Neuron (in vitro differentiated cells): Measurements from ENCODE around the gene HRH2.

Experiments used
- H2AFZ ChIP-seq: one replicate; pipeline ENCODE4 v1.6.1; 2013; ENCODE audit warnings: low read depth, mild to moderate bottlenecking, inconsistent platforms, low read length, moderate library complexity
- H3K27me3 ChIP-seq: one replicate; pipeline ENCODE4 v1.6.1; 2013; ENCODE audit warnings: low read length; ENCODE audit not compliant: insufficient read depth
- H3K36me3 ChIP-seq: one replicate; pipeline ENCODE4 v1.6.1; 2013; ENCODE audit warnings: low read length; ENCODE audit not compliant: insufficient read depth
- H3K4me1 ChIP-seq: one replicate; pipeline ENCODE4 v1.6.1; 2013; ENCODE audit warnings: low read length; ENCODE audit not compliant: insufficient read depth
- H3K4me3 ChIP-seq: 2 replicates; pipeline ENCODE4 v1.5.1; 2013; ENCODE audit warnings: mild to moderate bottlenecking, low read length, moderate library complexity
- H3K9me3 ChIP-seq: one replicate; pipeline ENCODE4 v1.6.1; 2013; ENCODE audit warnings: low read length

Gene HRH2

DNA sequence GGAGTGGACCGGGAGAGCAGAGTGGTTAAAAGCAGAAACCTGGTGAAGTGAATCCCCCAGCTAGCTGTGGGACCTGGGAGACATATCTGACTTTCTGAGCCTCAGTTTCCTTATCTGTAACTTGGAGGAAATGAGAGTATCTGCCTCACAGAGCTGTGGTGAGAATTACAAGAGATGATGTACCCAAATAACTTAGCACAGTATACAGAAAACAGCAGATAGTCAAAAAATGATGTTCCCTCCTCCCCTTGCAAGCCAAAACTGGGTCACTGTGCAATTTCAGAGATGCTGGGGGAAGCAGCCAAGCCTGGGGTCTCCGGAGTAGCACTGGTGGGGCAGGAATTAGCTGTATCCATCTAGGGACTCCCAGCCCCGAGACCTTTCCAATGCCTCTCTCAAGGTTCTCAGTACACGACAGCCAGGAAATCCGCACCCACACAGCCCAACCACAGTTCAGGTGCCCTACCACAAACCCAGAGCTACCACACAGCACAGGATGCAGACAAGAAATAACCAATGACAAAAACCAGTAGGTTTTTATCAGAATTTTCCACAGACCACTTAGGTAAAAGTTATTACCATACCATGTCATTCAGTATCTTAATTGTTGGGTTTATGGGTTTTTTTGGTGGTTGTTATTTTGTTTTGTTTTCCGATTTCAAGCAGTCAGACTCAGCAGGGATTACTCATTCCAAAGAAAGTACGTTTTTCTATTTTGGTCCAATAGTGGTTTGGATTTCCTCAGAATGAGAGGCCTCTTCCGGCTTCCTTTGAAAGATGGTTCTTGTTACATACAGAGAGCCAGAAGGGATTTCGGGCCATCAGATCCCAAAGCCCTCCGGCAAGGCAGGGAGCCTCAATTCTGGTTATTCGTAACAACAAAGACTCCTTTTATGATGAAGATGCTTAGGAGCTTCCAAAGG lies 4.9 kb upstream of the HRH2 start:
- Histone ChIP-seq H2AFZ (no peak overlapping the region), H3K36me3 (no peaks in the 10 kb centered on the region), H3K27me3 (peaks cover 26% of the 10 kb centered on the region), H3K4me1 (no peaks in the 10 kb centered on the region), H3K9me3 (peaks cover 3% of the 10 kb centered on the region), H3K4me3 (no peak overlapping the region)

DNA sequence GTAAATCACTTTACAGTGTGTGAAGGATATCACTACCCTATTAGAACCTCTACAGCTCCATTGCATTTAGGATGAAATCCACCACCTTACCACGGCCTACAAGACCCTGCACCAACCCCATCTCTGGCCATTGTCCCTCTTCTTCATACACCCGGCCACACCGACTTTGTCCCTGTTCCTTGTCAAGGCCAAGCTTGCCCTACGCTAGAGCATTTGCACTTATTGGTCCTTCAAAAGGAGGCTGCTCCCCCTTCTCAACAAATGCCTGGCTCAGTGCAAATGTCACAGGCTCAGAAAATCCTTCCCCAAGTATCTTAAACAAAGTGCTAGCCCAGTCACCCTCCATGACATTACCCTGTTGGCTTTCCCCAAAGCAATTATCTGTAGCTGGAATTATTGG lies 4.1 kb upstream of the HRH2 start:
- peaks cover 3% of the 10 kb centered on the region for H3K9me3 ChIP-seq
- H2AFZ ChIP-seq = no peak overlapping the region
- no peaks in the 10 kb centered on the region for H3K36me3 ChIP-seq
- H3K4me3 ChIP-seq = no peak overlapping the region
- H3K27me3 ChIP-seq = peaks cover 34% of the 10 kb centered on the region
- no peaks in the 10 kb centered on the region for H3K4me1 ChIP-seq

DNA sequence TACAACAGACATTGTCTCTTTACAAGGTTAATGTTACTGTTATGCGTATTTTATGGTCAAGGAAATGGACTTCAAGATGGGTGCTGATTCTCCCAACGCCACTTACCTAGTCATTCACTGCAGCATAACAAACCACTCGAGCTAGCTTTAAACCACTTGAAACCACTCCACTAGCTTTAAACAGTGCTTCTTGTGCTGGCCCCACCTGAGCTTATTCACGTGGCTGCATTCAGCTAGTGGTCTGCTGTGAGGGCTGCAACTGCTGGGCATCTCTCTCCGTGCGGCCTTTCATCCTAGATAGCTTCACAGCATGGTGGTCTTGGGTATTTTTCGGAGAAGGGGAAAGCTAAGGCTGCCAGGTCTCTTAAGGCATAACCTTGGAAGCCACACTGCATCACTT lies 3.5 kb upstream of the HRH2 start:
- no peaks in the 10 kb centered on the region for H3K4me1 ChIP-seq
- H3K36me3 ChIP-seq = no peaks in the 10 kb centered on the region
- no peak overlapping the region for H3K4me3 ChIP-seq
- peaks cover 3% of the 10 kb centered on the region for H3K9me3 ChIP-seq
- H3K27me3 ChIP-seq = peaks cover 40% of the 10 kb centered on the region
- no peak overlapping the region for H2AFZ ChIP-seq

DNA sequence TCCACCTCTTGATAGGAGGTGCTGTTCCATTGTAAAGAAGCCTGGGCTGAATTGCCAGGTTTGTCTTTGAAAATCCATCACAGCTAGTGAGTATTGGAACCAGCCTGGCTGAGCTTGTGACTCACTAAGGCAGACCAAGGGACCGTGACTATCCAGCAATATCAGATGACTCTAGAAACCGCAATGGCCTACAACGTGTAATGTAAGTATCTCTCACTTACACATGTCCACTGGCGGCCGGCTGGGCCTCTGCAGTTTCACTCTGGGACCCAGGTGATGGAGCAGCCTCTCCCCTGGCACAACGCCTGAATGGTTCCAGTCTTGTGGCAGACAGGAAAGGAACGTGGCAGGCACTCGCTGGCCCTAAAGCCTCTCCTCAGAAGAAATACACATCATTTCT lies 3.1 kb upstream of the HRH2 start:
- no peaks in the 10 kb centered on the region for H3K4me1 ChIP-seq
- peaks cover 44% of the 10 kb centered on the region for H3K27me3 ChIP-seq
- H3K36me3 ChIP-seq = no peaks in the 10 kb centered on the region
- no peak overlapping the region for H2AFZ ChIP-seq
- no peak overlapping the region for H3K4me3 ChIP-seq
- peaks cover 2% of the 10 kb centered on the region for H3K9me3 ChIP-seq

DNA sequence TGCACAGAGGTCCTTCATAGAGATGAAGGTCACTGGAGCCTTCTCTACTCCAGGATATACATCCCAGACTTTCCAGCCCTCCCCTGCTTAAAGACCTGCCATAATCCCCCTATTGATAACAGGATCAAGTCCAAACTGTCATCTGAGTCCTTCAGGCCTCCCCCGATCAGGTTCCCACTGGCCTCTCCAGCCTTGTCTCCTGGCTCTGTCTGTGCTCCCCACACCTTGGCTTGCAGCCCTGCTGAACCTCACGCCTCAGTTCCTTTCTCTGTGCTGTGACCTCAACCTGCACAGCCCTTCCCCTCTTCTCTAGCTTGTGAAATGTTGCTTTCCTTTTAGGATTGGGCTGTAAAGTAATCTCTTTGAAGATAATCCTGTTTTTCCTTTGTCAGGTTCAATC lies 2.5 kb upstream of the HRH2 start:
- Histone ChIP-seq H3K4me3 (no peak overlapping the region), H3K36me3 (no peaks in the 10 kb centered on the region), H3K9me3 (no peaks in the 10 kb centered on the region), H3K4me1 (no peaks in the 10 kb centered on the region), H2AFZ (no peak overlapping the region), H3K27me3 (peaks cover 50% of the 10 kb centered on the region)

DNA sequence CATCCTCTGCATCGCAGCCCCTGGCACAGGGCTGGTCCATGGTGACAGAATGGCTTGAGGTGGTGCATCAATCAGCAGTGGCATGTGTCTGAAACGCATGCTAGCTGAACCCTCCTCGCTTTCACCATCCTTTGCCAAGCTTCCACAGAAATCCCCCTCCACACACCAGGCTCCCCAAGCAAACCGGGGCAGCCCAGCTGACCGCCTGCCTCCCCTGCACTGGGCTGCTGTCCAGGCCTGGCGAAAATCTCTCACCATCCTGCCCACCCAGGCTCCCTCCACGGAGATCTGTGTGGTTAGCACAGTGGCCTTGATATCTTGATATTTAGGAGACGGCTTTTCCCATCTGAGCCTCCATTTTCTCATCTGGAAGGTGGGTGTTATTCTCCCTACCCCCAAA lies 905 bp upstream of the HRH2 start:
- Histone ChIP-seq H3K9me3 (no peaks in the 10 kb centered on the region), H2AFZ (no peak overlapping the region), H3K36me3 (no peaks in the 10 kb centered on the region), H3K4me1 (no peaks in the 10 kb centered on the region), H3K27me3 (peaks cover 52% of the 10 kb centered on the region), H3K4me3 (no peak overlapping the region)

DNA sequence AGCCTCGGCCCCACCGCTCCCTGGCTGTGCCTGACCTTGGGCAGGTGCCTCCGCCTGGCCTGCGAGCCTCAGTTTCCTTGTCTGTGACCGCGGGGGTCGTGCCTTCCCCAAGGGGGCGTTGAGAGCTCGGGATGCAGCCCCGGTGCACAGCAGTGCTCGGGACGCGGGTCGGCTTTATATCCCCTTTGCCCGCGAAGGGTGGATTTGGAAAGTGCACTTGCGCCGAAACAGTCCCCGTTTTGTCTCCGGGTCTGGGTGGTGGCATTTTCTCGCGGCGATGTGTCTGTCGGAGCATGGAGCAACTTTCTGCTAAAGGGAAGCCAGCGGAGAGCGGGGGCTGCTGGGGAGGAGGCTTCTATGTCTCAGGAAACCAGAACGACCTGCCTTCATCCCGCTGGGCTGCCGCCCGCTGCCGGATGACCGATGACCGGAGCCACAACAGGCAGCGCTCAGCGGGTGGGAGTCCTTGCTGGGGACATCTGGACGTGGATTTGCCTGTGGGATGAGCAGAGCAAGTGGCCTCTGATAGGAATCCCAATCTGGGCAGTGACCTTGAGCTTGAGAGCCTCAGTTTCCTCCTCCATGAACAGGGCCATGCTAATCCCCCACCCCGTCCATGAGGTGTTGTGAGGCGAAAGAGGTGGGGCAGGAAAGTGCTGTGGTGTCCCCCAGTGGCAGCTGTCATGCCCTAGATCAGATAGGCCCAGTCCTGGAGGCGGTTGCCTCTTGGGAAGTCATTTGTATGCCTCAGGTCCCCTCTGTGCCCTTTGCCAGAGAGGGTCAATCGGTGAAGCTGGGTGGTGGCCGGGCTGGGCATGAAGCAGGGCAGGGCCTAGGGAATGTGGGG lies 651 bp downstream of the HRH2 start:
- Histone ChIP-seq H3K4me3 (peak overlapping the region; percentile 14), H3K27me3 (peaks cover 52% of the 10 kb centered on the region), H3K4me1 (no peaks in the 10 kb centered on the region), H3K36me3 (no peaks in the 10 kb centered on the region), H3K9me3 (no peaks in the 10 kb centered on the region), H2AFZ (no peak overlapping the region)

DNA sequence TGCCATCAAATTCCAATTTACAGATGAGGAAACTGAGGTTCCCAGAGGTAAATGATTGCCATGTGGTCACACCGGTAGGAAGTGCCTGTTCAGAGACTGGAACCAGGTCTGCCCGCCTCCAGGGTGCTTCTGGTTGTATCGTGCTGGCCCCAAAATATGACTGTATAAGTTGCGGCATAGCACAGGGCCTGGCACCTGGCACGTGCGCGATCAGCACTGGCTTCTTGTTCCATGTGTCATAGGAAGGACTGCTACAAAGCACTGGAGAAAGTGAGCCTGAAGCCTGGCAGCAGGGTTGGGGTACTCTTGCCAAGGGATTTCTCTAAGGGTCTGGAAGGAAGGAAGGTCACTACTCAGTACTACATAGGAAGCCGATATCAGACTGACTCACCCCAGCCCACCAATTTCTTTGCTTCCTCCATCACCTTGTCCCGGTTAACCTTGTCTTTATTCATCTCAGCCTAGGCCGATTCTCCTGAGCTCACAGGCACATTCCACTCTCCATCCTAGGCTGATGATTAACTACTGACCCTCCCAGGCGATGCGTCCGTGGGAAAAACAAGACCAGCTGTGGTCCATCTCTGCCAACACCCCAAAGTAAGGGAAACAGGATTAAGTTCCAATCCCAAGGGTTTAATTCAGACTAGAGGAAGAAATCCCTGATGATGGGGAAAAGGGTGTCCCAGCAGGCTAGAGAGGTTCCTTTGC lies 1.8 kb downstream of the HRH2 start:
- Histone ChIP-seq H3K9me3 (no peaks in the 10 kb centered on the region), H2AFZ (no peak overlapping the region), H3K27me3 (peaks cover 43% of the 10 kb centered on the region), H3K4me3 (no peak overlapping the region), H3K4me1 (no peaks in the 10 kb centered on the region), H3K36me3 (no peaks in the 10 kb centered on the region)

DNA sequence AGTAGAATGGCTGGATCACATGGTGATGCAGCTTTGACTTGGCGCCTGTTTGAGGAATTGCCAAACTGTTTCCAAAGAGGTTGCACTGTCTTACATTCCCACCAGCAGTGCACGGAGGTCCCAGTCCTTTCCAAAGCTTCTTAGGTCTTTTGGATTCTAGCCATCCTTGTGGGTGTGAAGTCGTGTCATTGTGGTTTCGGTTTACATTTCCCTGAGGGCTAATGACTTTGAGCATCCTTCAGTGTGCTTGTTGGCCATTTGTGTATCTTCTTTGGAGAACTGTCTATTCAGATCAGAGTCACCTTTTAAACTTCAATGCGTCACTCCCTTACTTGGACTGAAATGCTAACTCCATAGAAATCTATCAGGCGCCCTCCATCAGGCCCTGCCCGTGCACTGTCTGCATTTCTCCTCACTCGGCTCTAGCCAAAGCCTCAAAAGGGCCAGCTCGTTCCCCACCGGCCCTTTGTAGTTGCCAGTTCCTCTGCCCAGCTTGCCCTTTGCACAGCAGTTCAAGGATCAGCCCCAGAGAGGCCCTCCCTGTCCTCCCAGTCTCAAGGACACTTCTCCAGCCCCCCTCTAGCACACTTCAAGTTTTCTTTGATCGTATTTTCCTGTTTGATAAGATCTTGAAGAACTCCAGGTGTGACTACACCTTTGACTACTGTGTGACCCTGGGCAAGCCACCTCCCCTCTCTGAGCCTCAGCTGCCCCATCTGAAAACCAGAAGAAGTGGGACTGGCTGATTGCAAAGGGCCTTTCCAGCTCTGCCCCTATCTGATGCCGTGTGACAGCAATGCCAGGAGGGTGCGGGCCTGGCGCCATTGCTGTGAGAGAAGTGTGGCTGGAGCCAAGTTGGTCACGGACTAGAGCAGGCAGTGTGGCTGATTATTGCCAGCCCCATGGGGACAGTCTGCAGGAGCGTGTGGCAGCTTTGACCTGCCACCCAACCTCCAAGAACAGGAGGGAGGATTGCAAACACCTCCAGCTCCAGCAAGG lies 5.6 kb downstream of the HRH2 start:
- Histone ChIP-seq H3K9me3 (no peaks in the 10 kb centered on the region), H2AFZ (no peak overlapping the region), H3K4me1 (no peaks in the 10 kb centered on the region)

DNA sequence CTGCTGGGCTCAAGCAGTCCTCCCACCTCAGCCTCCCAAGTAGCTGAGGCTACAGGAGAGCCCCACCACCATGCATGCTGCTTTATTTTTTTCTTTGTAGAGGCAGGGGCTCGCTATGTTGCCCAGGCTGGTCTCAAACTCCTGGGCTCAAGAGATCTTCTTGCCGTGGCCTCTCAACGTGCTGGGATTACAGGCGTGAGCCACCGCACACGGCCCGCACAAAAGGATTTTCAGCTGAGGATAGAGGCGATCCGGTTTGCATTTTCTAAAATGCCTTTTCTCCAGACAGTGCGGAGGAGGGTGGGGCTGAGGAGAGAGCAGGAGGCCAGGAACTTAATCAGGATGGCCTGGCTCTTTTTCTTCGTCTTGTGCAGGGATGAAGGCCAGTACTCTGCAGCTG lies 6.9 kb downstream of the HRH2 start:
- H3K4me1 ChIP-seq = no peaks in the 10 kb centered on the region
- no peaks in the 10 kb centered on the region for H3K36me3 ChIP-seq
- no peaks in the 10 kb centered on the region for H3K9me3 ChIP-seq
- H2AFZ ChIP-seq = no peak overlapping the region
- H3K4me3 ChIP-seq = no peak overlapping the region
- H3K27me3 ChIP-seq = peaks cover 9% of the 10 kb centered on the region

More for the DNA sequence above, 5.6 kb downstream of the HRH2 start:
- no peak overlapping the region for H3K4me3 ChIP-seq
- H3K36me3 ChIP-seq = no peaks in the 10 kb centered on the region
- H3K27me3 ChIP-seq = peaks cover 21% of the 10 kb centered on the region

DNA sequence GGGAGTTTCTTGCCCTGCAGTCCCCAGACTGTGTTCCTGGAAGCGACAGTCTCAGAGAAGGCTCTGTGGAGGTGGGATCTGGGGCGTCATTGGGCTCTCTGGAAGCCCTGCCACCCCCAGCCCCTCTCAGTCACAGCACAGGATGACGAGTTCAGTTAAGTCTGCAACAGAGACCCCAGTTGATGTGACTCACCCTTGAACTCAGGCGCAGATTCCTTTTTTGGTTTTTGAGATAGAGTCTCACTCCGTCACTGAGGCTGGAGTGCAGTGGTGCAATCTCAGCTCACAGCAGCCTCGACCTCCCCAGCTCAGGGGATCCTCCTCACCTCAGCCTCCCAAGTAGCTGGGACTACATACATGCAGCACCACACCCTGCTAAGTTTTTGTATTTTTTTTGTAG lies 8.3 kb downstream of the HRH2 start:
- no peaks in the 10 kb centered on the region for H3K36me3 ChIP-seq
- H2AFZ ChIP-seq = no peak overlapping the region
- no peak overlapping the region for H3K4me3 ChIP-seq
- no peaks in the 10 kb centered on the region for H3K9me3 ChIP-seq
- no peaks in the 10 kb centered on the region for H3K27me3 ChIP-seq
- no peaks in the 10 kb centered on the region for H3K4me1 ChIP-seq

DNA sequence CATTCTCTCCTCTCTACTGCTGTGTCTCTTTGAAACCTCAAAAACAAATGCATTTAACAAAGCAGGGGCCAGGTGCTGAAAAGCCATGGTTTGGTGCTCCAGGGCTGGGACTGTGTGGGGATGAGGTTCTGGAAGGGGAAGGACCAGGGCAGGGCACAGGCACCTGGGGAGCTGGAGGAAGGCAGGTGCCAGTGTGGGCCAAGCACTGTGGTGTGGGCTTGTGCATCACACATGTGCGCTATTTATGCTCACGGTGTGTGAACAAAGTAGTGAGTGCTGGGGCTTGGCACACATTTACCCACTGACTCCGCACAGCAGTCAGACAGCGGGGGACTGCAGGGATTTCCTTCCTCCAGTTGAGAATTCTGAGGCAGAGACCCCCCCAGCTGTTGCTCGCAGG lies 10.1 kb downstream of the HRH2 start:
- Histone ChIP-seq H3K9me3 (no peaks in the 10 kb centered on the region), H3K27me3 (no peaks in the 10 kb centered on the region), H3K4me1 (no peaks in the 10 kb centered on the region), H3K4me3 (no peak overlapping the region), H2AFZ (no peak overlapping the region), H3K36me3 (no peaks in the 10 kb centered on the region)
